ENCODE data around the gene RAB36. TPM values are rescaled to one million over a fixed set of nuclear protein-coding genes. Genes with fewer than 3 reads are reported as not detected.

Gene RAB36
- total RNA-seq, 1 experiment from 2014 or later, result 1.8 TPM

DNA sequence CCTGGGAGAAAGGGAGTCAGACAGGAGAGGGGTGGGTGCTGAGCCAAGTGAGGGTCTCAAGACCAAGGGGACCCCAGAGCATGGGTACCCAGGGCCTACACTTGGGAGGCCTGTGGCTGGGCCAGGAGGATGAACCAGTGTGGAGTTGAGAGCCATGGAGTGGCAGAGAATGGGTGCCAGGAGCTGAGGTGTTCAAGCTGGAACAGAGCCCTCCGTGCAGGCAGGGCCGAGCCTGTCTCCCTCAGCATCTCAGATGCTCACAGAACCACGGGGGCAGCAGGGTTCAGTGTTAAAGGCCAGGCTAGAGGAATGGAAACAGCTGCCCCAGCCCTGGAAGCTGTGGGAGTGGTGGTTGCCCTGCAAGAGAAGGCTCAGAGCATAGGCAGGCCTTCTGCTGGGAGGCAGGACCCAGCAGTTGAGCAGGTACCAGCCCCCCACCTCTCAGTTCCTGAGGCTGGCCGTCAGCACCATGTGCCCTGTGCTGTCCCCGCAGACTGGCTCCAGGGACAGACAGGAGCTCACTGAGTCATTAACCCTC is 35.8 kb upstream of the RAB36 start (continued):
- TF ChIP-seq, protein P1, sequence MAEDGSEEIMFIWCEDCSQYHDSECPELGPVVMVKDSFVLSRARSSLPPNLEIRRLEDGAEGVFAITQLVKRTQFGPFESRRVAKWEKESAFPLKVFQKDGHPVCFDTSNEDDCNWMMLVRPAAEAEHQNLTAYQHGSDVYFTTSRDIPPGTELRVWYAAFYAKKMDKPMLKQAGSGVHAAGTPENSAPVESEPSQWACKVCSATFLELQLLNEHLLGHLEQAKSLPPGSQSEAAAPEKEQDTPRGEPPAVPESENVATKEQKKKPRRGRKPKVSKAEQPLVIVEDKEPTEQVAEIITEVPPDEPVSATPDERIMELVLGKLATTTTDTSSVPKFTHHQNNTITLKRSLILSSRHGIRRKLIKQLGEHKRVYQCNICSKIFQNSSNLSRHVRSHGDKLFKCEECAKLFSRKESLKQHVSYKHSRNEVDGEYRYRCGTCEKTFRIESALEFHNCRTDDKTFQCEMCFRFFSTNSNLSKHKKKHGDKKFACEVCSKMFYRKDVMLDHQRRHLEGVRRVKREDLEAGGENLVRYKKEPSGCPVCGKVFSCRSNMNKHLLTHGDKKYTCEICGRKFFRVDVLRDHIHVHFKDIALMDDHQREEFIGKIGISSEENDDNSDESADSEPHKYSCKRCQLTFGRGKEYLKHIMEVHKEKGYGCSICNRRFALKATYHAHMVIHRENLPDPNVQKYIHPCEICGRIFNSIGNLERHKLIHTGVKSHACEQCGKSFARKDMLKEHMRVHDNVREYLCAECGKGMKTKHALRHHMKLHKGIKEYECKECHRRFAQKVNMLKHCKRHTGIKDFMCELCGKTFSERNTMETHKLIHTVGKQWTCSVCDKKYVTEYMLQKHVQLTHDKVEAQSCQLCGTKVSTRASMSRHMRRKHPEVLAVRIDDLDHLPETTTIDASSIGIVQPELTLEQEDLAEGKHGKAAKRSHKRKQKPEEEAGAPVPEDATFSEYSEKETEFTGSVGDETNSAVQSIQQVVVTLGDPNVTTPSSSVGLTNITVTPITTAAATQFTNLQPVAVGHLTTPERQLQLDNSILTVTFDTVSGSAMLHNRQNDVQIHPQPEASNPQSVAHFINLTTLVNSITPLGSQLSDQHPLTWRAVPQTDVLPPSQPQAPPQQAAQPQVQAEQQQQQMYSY (CRISPR knock-in tag; IDR thresholded peaks at IDR 0.05), result no peak
- TF ChIP-seq, protein P2, sequence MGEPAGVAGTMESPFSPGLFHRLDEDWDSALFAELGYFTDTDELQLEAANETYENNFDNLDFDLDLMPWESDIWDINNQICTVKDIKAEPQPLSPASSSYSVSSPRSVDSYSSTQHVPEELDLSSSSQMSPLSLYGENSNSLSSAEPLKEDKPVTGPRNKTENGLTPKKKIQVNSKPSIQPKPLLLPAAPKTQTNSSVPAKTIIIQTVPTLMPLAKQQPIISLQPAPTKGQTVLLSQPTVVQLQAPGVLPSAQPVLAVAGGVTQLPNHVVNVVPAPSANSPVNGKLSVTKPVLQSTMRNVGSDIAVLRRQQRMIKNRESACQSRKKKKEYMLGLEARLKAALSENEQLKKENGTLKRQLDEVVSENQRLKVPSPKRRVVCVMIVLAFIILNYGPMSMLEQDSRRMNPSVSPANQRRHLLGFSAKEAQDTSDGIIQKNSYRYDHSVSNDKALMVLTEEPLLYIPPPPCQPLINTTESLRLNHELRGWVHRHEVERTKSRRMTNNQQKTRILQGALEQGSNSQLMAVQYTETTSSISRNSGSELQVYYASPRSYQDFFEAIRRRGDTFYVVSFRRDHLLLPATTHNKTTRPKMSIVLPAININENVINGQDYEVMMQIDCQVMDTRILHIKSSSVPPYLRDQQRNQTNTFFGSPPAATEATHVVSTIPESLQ (CRISPR knock-in tag; IDR thresholded peaks at IDR 0.05), result no peak
- TF ChIP-seq CREB1 (CRISPR knock-in tag; IDR thresholded peaks at IDR 0.05), result no peak
- no peak for TF ChIP-seq CBFB (CRISPR knock-in tag; IDR thresholded peaks at IDR 0.05; ENCODE audit: low read depth)
- TF ChIP-seq ZNF396 (CRISPR knock-in tag; IDR thresholded peaks at IDR 0.05; ENCODE audit: borderline replicate concordance), result no peak
- TF ChIP-seq, protein P3, sequence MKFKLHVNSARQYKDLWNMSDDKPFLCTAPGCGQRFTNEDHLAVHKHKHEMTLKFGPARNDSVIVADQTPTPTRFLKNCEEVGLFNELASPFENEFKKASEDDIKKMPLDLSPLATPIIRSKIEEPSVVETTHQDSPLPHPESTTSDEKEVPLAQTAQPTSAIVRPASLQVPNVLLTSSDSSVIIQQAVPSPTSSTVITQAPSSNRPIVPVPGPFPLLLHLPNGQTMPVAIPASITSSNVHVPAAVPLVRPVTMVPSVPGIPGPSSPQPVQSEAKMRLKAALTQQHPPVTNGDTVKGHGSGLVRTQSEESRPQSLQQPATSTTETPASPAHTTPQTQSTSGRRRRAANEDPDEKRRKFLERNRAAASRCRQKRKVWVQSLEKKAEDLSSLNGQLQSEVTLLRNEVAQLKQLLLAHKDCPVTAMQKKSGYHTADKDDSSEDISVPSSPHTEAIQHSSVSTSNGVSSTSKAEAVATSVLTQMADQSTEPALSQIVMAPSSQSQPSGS (CRISPR knock-in tag; IDR thresholded peaks at IDR 0.05; ENCODE audit: borderline replicate concordance, low read depth), result no peak
- TF ChIP-seq, protein P4, sequence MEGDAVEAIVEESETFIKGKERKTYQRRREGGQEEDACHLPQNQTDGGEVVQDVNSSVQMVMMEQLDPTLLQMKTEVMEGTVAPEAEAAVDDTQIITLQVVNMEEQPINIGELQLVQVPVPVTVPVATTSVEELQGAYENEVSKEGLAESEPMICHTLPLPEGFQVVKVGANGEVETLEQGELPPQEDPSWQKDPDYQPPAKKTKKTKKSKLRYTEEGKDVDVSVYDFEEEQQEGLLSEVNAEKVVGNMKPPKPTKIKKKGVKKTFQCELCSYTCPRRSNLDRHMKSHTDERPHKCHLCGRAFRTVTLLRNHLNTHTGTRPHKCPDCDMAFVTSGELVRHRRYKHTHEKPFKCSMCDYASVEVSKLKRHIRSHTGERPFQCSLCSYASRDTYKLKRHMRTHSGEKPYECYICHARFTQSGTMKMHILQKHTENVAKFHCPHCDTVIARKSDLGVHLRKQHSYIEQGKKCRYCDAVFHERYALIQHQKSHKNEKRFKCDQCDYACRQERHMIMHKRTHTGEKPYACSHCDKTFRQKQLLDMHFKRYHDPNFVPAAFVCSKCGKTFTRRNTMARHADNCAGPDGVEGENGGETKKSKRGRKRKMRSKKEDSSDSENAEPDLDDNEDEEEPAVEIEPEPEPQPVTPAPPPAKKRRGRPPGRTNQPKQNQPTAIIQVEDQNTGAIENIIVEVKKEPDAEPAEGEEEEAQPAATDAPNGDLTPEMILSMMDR (IDR thresholded peaks at IDR 0.05), result no peak
- TF ChIP-seq ZNF263 (CRISPR knock-in tag; IDR thresholded peaks at IDR 0.05; ENCODE audit: low read depth), result no peak
- no peak for TF ChIP-seq CREM (CRISPR knock-in tag; IDR thresholded peaks at IDR 0.05)
- no peak for TF ChIP-seq KAT7 (CRISPR knock-in tag; IDR thresholded peaks at IDR 0.05; ENCODE audit: borderline replicate concordance)
- TF ChIP-seq, protein P5, sequence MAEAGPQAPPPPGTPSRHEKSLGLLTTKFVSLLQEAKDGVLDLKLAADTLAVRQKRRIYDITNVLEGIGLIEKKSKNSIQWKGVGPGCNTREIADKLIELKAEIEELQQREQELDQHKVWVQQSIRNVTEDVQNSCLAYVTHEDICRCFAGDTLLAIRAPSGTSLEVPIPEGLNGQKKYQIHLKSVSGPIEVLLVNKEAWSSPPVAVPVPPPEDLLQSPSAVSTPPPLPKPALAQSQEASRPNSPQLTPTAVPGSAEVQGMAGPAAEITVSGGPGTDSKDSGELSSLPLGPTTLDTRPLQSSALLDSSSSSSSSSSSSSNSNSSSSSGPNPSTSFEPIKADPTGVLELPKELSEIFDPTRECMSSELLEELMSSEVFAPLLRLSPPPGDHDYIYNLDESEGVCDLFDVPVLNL (CRISPR knock-in tag; IDR thresholded peaks at IDR 0.05; ENCODE audit: borderline replicate concordance, low read depth), result no peak

DNA sequence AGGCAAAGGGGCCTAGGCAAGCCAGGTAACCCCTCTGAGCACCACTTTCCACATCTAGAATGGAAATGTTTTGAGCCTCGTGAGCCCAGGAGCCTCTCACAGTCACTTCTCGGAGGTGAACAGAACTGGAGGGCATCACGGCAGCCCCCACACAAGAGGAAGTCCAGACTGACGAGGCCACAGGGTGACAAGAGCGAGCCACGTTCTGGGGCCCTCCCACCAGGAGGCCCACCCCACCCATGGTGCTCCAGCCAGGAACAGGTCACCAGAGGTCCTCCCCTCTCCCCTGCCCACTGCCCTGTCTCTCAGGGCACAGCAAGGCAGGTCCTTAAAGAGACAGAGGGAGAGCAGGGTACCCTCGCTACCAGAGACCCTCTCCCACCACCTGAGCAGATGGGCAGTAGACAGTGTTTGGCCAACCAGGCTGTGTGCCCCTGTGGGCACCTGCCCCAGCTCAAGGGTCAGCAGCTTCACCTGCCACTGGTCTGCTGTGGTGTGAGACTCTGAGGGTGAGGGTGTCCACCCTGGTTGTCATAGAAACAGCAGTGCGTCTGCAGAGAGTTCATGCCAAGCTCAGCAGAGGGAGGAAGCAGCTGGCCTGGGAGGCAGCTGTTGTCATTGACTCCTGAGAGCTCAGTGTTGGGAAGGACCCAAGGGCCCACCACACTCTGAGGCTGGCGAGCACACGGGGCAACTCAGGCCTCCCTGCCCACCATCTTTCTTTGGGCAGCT is 34.9 kb upstream of the RAB36 start:
- DNase-seq (ENCODE audit: low spot score) (no peak), ATAC-seq (no peak)
- H3K4me3 Mint-ChIP-seq, result no peak overlapping the region
- CTCF ChIA-PET, result interaction anchor here (0.9 to 2.9 kb wide), 6 partner anchors 9 to 275 kb away, joined by 3 to 9 read pairs (median 3); no protein-coding TSS in a partner anchor
- H3K9me3 Mint-ChIP-seq, result no peaks in the 10 kb centered on the region
- H3K27ac Mint-ChIP-seq, result no peak overlapping the region
- POLR2A ChIA-PET, result interaction anchor here (0.5 to 0.6 kb wide), 2 partner anchors 277 to 619 kb away, joined by 3 read pairs; no protein-coding TSS in a partner anchor
- no peaks in the 10 kb centered on the region; the same call in 1 of the 2 replicates for H3K27me3 Mint-ChIP-seq (ENCODE audit: low read depth)
- no peaks in the 10 kb centered on the region for H3K4me1 Mint-ChIP-seq
- no peaks in the 10 kb centered on the region for H3K36me3 Mint-ChIP-seq
- TF ChIP-seq, protein P6, sequence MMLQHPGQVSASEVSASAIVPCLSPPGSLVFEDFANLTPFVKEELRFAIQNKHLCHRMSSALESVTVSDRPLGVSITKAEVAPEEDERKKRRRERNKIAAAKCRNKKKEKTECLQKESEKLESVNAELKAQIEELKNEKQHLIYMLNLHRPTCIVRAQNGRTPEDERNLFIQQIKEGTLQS (CRISPR knock-in tag; conservative IDR thresholded peaks at IDR 0.05), result no peak
- TF ChIP-seq KAT7 (CRISPR knock-in tag; IDR thresholded peaks at IDR 0.05; ENCODE audit: borderline replicate concordance) (no peak), ESRRA (CRISPR knock-in tag; IDR thresholded peaks at IDR 0.05; ENCODE audit: borderline replicate concordance) (no peak), ZNF423 (CRISPR knock-in tag; IDR thresholded peaks at IDR 0.05) (no peak), TEAD4 (CRISPR knock-in tag; IDR thresholded peaks at IDR 0.05) (no peak), OVOL2 (CRISPR knock-in tag; IDR thresholded peaks at IDR 0.05; ENCODE audit: borderline replicate concordance) (no peak)
- TF ChIP-seq, protein P7, sequence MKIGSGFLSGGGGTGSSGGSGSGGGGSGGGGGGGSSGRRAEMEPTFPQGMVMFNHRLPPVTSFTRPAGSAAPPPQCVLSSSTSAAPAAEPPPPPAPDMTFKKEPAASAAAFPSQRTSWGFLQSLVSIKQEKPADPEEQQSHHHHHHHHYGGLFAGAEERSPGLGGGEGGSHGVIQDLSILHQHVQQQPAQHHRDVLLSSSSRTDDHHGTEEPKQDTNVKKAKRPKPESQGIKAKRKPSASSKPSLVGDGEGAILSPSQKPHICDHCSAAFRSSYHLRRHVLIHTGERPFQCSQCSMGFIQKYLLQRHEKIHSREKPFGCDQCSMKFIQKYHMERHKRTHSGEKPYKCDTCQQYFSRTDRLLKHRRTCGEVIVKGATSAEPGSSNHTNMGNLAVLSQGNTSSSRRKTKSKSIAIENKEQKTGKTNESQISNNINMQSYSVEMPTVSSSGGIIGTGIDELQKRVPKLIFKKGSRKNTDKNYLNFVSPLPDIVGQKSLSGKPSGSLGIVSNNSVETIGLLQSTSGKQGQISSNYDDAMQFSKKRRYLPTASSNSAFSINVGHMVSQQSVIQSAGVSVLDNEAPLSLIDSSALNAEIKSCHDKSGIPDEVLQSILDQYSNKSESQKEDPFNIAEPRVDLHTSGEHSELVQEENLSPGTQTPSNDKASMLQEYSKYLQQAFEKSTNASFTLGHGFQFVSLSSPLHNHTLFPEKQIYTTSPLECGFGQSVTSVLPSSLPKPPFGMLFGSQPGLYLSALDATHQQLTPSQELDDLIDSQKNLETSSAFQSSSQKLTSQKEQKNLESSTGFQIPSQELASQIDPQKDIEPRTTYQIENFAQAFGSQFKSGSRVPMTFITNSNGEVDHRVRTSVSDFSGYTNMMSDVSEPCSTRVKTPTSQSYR (CRISPR knock-in tag; IDR thresholded peaks at IDR 0.05), result no peak
- TF ChIP-seq, protein P8, sequence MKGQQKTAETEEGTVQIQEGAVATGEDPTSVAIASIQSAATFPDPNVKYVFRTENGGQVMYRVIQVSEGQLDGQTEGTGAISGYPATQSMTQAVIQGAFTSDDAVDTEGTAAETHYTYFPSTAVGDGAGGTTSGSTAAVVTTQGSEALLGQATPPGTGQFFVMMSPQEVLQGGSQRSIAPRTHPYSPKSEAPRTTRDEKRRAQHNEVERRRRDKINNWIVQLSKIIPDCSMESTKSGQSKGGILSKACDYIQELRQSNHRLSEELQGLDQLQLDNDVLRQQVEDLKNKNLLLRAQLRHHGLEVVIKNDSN (CRISPR knock-in tag; IDR thresholded peaks at IDR 0.05), result no peak
